Amniotic stem cell (primary cell): ENCODE data around the gene RGS1.

Source experiments
- DNase-seq: peaks from one replicate; lab custom pipeline; 2025; lab: John Stamatoyannopoulos, UW

Gene RGS1

DNA sequence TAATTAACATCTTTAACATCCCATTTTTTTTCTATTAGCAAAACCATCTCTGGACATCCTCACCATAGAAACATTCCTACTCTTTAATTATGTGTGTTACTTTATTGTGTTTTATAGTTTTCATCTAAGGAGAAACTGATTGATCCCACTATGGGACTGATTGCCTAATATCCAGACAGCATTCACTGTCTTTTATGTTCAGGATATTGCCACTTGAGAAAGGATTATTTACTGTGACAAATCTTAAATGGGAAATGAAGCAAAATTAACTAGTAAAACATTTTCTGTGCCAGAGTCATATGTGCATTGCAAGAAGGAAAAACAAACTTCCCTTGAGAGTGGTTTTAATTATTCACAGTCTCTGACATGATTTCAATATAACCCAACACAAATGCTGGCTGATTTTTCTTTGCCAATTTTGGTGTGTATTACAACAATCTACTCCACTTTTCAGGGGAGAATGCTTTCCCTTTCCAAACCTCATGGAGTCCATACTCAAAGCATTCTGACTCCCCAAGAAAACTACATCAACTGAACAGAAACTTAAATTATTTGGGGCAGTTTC lies 44.6 kb downstream of the RGS1 start:
- no peak for DNase-seq

DNA sequence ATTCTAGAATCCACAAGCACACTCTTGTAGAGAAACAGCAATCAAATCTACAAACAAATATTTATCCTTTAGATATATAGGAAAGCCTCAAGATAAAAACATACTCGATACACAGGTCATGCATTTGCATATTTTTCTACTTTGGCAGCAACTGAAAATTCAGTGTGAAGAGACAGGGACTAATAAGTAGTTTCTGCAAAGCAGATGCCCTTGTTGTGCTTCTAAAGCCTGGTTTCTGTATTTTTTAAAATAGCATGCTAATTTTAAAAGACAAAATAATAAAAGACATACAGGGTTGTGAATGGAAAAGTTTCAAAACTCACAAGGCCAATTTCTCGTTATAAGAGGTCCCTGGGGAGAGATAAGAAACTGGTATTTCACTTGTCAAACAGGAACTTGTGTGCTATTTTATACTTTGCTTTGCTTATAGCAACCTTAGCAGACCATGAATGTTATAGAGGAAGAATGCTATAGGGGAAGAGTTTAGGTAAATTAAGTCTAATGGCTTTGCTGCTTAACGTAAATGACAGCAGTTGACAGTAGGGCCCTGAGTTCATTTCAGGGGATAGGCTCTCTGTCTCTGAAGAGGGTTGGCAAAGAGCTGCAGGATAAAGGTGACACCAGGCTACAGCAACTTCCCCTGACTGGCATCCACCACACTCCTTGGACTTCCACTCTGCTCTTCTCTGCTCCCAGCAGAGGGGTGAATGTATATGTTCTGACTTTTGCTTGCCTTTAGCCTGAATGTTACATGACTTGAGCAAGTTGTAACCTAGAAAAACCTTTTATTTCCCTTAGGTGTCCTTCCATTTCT lies 51.0 kb downstream of the RGS1 start:
- DNase-seq: no peak

DNA sequence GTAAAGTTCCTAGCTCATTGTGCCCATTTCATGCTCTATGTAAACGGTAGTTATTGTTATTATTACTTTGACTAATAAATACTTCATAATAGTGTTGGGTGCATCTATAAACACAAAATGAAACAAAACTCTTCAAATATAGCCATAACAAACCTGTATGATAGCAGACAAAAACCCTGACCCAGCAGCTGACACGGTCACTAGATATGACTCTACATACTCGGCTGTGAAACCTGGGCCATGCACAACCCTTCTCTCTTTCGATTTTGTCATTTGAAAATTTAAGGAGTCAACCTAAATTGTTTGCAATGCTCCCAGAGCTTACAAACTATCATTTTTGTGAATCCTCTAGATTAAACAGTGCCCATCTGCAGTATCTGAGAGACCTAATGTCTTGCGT lies 52.3 kb downstream of the RGS1 start:
- no peak for DNase-seq

DNA sequence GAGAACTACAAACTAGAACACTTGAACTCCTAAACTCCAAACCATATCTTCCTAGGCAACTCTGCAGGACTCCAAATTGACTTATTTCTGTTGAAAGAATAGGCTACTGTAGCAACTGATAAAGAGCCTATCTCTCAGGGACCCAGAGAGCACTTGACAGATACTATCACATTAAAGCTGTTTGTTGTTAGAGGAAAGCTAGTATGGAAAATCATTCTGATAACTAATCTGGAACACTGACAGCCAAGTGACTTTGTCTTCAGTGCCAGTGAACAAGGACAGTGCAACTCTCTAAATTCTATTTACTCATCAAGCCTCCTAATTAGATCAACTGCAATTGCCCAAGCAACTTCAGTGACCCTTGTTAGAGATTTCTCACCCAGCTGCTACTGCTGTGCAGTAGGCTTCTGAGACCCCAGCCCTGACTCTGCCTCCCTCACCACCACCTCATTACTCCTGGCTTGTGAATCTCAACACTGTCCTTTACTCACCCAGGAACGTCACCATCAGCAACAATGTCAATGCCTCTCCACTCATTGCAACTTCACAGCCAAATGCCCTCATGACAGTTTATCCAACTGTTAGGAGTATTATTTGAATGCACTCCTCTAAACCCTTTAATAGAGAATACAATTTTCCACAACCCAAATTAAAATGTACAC lies 53.0 kb downstream of the RGS1 start:
- DNase-seq: no peak

DNA sequence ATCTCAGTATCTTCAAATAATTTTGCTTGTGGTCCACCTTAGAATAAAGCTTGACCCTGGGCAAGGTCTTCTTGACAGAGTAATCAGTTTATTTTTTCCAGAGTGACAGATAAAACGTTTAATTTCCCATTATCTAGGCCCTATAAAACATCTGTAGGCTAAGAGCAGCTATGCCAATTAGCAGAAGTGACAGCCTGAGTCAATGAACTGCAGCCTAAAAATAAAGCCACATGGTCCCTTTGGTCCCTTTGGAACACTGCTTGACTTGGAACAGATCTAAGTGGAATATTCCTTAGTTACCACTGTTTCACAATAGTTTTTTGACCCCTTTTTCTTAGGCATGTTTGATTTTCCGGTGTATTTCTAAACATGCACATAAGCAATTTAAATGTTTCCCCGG lies 54.0 kb downstream of the RGS1 start:
- DNase-seq: no peak
